Measurements from ENCODE around the gene MDH2. TPM values are rescaled to one million over a fixed set of nuclear protein-coding genes. Genes with fewer than 3 reads are reported as not detected.

Gene MDH2, protein sequence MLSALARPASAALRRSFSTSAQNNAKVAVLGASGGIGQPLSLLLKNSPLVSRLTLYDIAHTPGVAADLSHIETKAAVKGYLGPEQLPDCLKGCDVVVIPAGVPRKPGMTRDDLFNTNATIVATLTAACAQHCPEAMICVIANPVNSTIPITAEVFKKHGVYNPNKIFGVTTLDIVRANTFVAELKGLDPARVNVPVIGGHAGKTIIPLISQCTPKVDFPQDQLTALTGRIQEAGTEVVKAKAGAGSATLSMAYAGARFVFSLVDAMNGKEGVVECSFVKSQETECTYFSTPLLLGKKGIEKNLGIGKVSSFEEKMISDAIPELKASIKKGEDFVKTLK
- 32.7 and 36.6 TPM in 2 replicates for total RNA-seq

DNA sequence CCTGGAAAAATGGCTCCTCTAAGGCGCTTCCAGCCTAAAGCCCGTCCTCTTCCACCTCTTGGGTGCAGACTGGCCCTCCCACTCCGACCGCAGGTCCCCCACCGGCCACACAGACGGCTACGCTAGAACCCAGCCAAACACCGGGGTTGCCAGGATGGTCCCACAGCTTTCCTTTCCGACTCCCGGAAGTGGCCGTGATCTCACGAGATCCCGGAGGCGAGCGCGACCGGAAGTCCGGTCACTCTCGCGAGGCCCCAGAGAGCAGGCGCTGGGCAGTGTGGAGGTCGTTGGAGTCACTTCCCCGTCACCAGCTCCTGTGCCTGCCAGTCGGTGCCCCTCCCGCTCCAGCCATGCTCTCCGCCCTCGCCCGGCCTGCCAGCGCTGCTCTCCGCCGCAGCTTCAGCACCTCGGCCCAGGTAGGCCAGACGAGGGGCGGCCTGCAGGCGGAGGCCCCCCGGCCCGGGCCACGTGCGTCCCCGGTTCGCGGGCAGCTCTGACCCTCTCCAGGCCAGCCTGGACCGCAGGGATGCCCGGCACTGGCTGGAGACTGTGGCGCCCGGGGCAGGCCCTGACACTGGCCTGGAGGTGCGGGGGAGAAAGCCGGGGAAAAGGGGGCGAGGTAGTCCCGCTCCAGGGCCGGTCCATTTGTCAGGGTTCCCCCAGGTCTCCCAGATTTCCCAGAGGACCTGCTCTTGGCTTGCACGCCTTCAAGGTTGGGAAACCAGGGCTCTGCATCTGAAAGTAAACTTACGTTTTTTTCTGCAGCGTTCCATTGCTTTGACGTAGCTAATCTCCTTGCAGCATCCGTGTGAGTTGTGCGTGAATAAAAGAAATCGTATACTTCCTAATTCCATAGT is at the start of gene MDH2, which contains the start of gene STYXL1:
Gene MDH2 (plus strand): TSS at position 296 of the 857 bp plus-strand sequence. CDS start 55 bp downstream, at position 351.
Gene STYXL1 (minus strand): TSS at position 190 of the 857 bp plus-strand sequence. CDS start 17,477 bp downstream, outside the sequence.
- TF ChIP-seq, protein P1, sequence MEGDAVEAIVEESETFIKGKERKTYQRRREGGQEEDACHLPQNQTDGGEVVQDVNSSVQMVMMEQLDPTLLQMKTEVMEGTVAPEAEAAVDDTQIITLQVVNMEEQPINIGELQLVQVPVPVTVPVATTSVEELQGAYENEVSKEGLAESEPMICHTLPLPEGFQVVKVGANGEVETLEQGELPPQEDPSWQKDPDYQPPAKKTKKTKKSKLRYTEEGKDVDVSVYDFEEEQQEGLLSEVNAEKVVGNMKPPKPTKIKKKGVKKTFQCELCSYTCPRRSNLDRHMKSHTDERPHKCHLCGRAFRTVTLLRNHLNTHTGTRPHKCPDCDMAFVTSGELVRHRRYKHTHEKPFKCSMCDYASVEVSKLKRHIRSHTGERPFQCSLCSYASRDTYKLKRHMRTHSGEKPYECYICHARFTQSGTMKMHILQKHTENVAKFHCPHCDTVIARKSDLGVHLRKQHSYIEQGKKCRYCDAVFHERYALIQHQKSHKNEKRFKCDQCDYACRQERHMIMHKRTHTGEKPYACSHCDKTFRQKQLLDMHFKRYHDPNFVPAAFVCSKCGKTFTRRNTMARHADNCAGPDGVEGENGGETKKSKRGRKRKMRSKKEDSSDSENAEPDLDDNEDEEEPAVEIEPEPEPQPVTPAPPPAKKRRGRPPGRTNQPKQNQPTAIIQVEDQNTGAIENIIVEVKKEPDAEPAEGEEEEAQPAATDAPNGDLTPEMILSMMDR (IDR thresholded peaks at IDR 0.05; ENCODE audit: extremely low read depth, low read depth, low read length): no peak
- no peaks in the 10 kb centered on the region for H3K27me3 ChIP-seq (ENCODE audit: insufficient read depth, low read length)
- peaks cover 93% of the 10 kb centered on the region for H3K79me2 ChIP-seq (ENCODE audit: insufficient read depth, low read length)
- H3K27ac ChIP-seq (ENCODE audit: low read depth, low read length): peak within 1 kb of the TSS; percentile 87
- H4K20me1 ChIP-seq (ENCODE audit: insufficient read depth, low read length): peaks cover 17% of the 10 kb centered on the region
- peak within 1 kb of the TSS; percentile 94 for H2AFZ ChIP-seq (ENCODE audit: low read length)
- peak within 1 kb of the TSS; percentile 86 for H3K4me2 ChIP-seq (ENCODE audit: insufficient read depth, low read length)
- H3K4me1 ChIP-seq (ENCODE audit: insufficient read depth, low read length): peaks cover 7% of the 10 kb centered on the region
- peak within 1 kb of the TSS; percentile 83 for H3K4me3 ChIP-seq (ENCODE audit: insufficient read depth, low read length)
- DNase-seq (ENCODE audit: insufficient read length, low spot score, missing footprints): peak; percentile 99
- no peaks in the 10 kb centered on the region for H3K9me3 ChIP-seq (ENCODE audit: low read depth, low read length)
- H3K36me3 ChIP-seq (ENCODE audit: insufficient read depth, low read length): peaks cover 7% of the 10 kb centered on the region

DNA sequence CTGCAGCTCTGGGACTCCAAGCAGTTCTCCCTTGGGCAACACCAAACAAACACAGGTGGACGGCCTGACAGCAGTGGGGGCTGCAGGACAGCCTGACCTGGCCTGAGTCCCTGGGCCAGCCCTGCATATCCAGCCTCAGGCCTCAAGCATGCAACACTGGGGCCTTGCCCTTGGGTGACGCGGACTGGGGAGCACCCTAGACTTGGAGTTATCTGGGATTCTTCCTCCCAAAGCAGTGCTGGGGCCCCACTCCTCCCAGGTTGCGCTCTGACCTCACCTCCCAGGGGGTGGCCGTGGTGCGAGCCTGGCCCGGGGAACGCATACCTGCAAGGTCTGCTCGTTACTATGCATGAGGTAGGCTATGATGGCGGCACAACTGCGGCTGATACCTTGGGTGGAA is 47.3 kb upstream of the MDH2 start:
- Histone ChIP-seq H3K9me3 (ENCODE audit: low read depth, low read length) (no peaks in the 10 kb centered on the region), H3K79me2 (ENCODE audit: insufficient read depth, low read length) (no peaks in the 10 kb centered on the region), H3K4me2 (ENCODE audit: insufficient read depth, low read length) (no peak overlapping the region), H3K36me3 (ENCODE audit: insufficient read depth, low read length) (peaks cover 38% of the 10 kb centered on the region), H3K4me1 (ENCODE audit: insufficient read depth, low read length) (no peaks in the 10 kb centered on the region), H2AFZ (ENCODE audit: low read length) (no peak overlapping the region), H3K4me3 (ENCODE audit: insufficient read depth, low read length) (no peak overlapping the region), H4K20me1 (ENCODE audit: insufficient read depth, low read length) (peaks cover 3% of the 10 kb centered on the region), H3K27me3 (ENCODE audit: insufficient read depth, low read length) (no peaks in the 10 kb centered on the region), H3K27ac (ENCODE audit: low read depth, low read length) (no peak overlapping the region)
- TF ChIP-seq, protein P1 (IDR thresholded peaks at IDR 0.05; ENCODE audit: extremely low read depth, low read depth, low read length): no peak
- no peak for DNase-seq (ENCODE audit: insufficient read length, low spot score, missing footprints)

DNA sequence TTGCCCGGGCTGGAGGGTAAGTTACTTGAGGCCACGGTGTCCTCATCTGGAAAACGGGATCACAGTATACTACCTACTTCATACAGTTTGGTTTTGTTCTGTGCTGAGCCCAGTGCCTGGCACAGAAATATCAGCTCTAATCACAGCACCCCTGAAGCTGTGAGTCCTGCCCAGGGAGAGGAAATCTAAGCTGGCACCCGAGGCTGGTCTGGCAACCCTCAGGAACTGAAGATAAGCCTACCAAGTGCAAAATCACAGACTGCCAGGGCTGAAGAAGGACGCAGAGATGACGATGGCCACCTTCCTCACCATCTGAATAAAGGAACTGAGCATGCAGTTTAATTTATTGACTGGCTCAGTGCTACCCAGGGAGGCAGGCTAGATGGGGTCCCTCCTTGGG is 45.8 kb upstream of the MDH2 start:
- H3K4me2 ChIP-seq (ENCODE audit: insufficient read depth, low read length): no peak overlapping the region
- H3K4me1 ChIP-seq (ENCODE audit: insufficient read depth, low read length): no peaks in the 10 kb centered on the region
- no peaks in the 10 kb centered on the region for H3K27me3 ChIP-seq (ENCODE audit: insufficient read depth, low read length)
- peaks cover 27% of the 10 kb centered on the region for H3K36me3 ChIP-seq (ENCODE audit: insufficient read depth, low read length)
- DNase-seq (ENCODE audit: insufficient read length, low spot score, missing footprints): no peak
- H3K9me3 ChIP-seq (ENCODE audit: low read depth, low read length): no peaks in the 10 kb centered on the region
- TF ChIP-seq, protein P1 (IDR thresholded peaks at IDR 0.05; ENCODE audit: extremely low read depth, low read depth, low read length): no peak
- peaks cover 3% of the 10 kb centered on the region for H4K20me1 ChIP-seq (ENCODE audit: insufficient read depth, low read length)
- H2AFZ ChIP-seq (ENCODE audit: low read length): no peak overlapping the region
- H3K27ac ChIP-seq (ENCODE audit: low read depth, low read length): no peak overlapping the region
- no peak overlapping the region for H3K4me3 ChIP-seq (ENCODE audit: insufficient read depth, low read length)
- no peaks in the 10 kb centered on the region for H3K79me2 ChIP-seq (ENCODE audit: insufficient read depth, low read length)

DNA sequence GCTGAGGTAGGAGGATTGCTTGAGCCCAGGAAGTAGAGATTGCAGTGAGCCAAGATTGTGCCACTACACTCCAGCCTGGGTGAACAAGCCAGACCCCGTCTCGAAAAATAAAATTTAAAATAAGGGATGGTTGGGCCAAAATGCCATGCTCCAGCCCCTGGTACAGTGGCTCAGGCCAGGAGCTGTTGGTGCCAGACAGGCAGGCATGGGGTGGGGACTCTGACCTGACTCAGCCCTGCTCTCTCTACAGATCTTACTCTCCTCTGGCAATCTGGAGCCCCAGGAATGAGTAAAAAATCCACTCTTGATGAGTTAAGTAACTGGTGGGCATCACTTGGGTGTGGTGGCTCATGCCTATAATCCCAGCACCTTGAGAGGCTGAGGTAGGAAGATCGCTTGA is 45.1 kb upstream of the MDH2 start:
- Histone ChIP-seq H3K27me3 (ENCODE audit: insufficient read depth, low read length) (no peaks in the 10 kb centered on the region), H3K79me2 (ENCODE audit: insufficient read depth, low read length) (no peaks in the 10 kb centered on the region), H4K20me1 (ENCODE audit: insufficient read depth, low read length) (peaks cover 3% of the 10 kb centered on the region), H3K36me3 (ENCODE audit: insufficient read depth, low read length) (peaks cover 27% of the 10 kb centered on the region), H2AFZ (ENCODE audit: low read length) (no peak overlapping the region), H3K27ac (ENCODE audit: low read depth, low read length) (no peak overlapping the region), H3K4me2 (ENCODE audit: insufficient read depth, low read length) (no peak overlapping the region), H3K9me3 (ENCODE audit: low read depth, low read length) (no peaks in the 10 kb centered on the region), H3K4me1 (ENCODE audit: insufficient read depth, low read length) (no peaks in the 10 kb centered on the region), H3K4me3 (ENCODE audit: insufficient read depth, low read length) (no peak overlapping the region)
- DNase-seq (ENCODE audit: insufficient read length, low spot score, missing footprints): no peak
- TF ChIP-seq, protein P1 (IDR thresholded peaks at IDR 0.05; ENCODE audit: extremely low read depth, low read depth, low read length): no peak
